HCEC 1CT (cell line): Measurements from ENCODE around the gene GRAMD1A.
A peak's percentile ranks its signal among the peaks of the same experiment; 100 is the strongest.
"Not testable (repeated sequence)": the region's sequence is repeated elsewhere in the genome, so short reads cannot be mapped to it uniquely, and the experiment has no call there.

Experiments used
- DNase-seq: peaks from one replicate; pipeline ENCODE4 v3.0.0-alpha.2; 2017

GRAMD1A gene

GRCh38 chr19:35004517-35005255 lies 4.6 kb downstream of the GRAMD1A start:
- DNase-seq = no peak

DNA sequence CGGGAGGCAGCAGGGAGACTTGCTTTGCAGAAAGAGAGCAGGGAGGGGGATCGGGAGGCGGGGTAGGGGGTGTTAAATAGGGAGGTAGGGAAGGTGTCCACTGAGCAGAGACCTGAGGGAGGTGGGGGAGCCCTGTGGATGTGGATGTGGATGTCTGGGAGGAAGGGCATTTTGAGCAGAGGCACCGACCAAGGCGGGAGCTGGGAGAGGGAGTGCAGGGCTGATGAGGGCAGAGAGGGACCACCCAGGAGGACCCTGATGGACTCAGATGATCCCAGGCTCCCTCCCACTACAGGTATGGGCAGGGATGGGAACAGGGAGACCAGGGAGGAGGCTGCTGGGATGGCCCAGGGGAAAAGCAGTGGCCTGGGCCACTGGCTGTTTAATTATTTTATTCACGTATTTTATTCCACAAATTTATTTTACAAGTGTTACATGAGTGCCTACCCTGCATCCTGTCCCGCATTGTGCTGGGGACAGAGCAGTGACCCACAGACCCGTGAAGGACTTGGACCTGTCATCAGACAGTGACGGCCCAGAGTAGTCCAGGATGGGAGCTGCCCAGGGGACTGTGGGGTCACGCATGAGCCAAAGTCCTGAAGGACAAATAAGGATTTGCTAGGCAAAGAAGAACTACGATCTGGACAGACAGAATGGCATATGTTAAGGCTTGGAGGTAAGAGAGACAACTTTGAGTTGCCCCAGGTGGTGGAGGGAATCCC lies 5.3 kb downstream of the GRAMD1A start:
- no peak for DNase-seq

DNA sequence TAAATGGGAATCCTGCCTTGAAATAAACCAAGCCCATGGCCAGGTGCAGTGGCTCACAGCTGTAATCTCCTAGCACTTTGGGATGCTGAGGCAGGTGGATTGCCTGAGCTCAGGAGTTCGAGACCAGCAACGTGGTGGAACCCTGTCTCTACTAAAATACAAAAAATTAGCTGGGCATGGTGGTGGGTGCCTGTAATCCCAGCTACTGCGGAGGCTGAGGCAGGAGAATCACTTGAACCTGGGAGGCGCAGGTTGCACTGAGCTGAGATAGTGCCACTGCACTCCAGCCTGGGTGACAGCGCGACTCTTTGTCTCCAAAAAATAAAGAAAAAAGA lies 5.9 kb downstream of the GRAMD1A start:
- DNase-seq = not testable (repeated sequence)

DNA sequence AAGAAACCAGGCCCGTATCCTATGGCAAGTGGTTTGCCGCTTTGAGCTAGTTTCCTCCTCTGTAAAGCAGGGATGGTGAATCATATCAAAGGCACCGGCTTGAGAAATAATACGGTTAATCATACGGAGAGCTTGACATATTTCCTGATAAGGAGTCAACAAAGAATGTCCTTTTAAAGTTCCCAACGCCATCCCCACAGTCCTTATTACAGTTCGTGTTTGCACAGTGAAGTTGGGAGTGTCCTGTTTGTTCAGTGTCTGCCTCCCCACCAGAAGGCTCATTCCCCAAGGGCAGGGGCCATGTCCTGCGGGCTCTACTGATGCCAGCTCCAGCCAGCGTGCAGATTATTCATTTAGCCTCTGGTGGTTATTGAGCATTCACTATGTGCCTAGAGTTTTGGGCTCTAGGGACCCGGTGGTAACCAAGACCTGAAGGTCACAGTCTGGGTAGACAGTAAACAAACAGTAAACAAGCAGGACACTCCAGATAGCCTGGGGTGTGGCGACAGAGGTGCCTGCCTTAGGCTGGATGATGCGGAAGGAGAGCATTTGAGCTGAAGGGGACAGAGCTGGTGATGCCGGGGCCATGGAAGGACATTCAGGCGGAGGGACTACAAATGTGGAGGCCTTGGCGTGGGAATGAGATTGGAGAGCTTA lies 6.3 kb downstream of the GRAMD1A start:
- DNase-seq = peak; percentile 19

DNA sequence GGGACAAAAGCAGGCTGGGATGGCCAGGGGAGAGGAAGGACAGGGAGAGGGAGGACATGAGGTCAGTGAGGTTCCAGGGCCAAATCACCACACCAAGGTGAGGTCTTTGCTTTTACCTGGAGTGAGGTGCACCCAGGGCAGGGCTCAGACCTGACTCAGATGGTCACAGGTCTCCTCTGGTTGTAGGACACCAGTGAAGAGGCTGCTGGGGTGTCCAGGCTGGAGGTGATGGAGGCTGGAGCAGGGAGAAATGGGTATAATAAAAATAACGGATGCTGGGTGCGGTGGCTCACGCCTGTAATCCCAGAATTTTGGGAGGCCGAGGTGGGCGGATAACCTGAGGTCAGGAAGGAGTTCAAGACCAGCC lies 6.9 kb downstream of the GRAMD1A start:
- no peak for DNase-seq

DNA sequence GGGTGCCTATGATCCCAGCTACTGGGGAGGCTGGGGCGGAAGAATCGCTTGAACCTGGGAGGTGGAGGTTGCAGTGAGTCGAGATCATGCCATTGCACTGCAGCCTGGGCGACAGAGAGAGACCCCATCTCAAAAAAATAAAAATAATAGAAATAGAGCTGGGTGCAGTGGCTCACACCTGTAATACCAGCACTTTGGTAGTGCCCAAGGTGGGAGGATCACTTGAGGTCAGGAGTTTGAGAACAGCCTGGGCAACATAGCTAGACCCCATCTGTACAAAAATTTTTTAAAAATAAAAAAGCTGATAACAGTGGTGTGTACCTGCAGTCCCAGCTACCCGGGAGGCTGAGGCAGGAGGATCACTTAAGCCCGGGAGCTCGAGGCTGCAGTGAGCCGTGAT lies 7.3 kb downstream of the GRAMD1A start:
- not testable (repeated sequence) for DNase-seq

DNA sequence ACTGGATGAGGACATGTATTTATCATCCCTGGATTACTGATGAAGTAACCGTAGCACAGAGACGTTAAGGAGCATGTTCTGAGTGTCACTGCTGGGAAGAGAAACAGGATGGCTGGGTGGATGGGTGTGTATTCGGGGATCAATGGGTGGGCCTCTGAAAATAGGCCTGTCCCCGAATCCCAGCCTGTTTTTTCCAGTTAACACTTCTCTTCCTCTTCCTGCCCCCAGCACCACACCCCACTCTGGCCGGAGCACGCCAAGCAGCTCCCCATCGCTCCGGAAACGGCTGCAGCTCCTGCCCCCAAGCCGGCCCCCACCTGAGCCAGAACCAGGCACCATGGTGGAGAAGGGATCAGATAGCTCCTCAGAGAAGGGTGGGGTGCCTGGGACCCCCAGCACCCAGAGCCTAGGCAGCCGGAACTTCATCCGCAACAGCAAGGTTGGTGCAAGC lies 8.8 kb downstream of the GRAMD1A start:
- DNase-seq = no peak

DNA sequence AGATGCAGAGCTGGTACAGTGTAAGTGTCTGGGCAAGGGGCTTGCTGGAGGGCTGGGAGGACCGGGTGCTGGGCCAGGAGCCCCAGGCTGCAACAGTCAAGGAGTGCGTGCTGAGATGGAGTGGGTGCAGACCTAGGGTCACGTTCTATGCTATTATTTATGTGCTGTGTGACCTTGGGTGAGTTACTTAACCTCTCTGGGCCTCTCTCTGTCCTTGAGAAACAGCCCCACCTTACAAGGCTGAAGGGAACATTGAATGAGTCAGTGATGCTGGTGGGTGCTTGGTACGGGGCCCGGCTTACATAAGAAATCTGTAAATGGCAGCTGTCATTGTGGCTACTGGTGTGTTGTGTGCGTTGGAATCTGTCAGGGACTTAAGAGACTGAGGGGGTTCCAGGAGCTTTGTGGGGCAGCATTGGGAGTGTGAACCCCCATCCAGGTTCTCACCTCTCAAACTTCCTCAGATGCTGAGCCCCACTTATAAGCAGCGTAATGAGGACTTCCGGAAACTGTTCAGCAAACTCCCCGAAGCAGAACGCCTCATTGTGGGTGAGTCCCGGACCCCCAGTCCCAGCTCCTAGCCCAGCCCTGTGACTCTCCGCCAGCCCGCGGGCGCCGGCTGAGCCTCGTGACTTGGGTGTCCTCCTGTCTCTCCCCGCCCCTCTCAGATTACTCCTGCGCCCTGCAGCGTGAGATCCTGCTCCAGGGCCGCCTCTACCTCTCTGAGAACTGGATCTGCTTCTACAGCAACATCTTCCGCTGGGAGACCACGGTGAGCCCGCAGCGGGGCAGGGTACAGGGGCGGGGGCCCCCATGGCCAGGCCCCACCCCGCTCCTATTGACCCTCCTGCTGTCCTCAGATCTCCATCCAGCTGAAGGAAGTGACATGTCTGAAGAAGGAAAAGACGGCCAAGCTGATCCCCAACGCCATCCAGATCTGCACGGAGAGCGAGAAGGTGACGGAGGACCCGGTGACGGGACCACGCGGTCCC lies 9.6 kb downstream of the GRAMD1A start:
- DNase-seq = no peak

DNA sequence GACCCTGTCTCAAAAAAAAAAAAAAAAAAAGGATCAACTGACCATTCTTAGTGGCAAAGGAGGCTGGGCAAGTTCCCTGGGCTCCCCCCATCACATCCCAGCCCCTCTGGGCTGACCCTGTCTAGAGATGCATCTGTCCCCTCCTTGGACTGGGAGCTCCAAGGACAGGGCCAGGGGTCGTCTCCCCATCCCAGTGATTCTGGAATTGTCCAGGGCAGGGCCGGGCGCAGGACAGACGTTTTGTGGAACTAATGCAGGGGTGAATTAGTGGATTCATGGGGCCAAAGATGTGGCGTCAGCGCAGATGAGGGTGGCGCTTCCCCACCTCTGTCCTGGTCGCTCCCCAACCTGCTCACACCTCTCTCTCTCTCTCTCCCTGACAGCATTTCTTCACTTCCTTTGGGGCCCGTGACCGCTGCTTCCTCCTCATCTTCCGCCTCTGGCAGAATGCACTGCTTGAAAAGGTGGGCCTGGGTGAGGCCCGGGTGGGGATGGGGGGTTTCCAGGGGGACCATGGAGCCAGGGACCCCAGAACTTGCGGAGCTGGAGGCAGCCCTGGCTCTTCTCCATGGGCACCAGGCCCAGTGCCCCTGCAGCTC lies 11.1 kb downstream of the GRAMD1A start:
- no peak for DNase-seq

- no peak for DNase-seq
Observed at GRCh38 chr19:35011737-35012682, 11.9 kb downstream of the GRAMD1A start.

DNA sequence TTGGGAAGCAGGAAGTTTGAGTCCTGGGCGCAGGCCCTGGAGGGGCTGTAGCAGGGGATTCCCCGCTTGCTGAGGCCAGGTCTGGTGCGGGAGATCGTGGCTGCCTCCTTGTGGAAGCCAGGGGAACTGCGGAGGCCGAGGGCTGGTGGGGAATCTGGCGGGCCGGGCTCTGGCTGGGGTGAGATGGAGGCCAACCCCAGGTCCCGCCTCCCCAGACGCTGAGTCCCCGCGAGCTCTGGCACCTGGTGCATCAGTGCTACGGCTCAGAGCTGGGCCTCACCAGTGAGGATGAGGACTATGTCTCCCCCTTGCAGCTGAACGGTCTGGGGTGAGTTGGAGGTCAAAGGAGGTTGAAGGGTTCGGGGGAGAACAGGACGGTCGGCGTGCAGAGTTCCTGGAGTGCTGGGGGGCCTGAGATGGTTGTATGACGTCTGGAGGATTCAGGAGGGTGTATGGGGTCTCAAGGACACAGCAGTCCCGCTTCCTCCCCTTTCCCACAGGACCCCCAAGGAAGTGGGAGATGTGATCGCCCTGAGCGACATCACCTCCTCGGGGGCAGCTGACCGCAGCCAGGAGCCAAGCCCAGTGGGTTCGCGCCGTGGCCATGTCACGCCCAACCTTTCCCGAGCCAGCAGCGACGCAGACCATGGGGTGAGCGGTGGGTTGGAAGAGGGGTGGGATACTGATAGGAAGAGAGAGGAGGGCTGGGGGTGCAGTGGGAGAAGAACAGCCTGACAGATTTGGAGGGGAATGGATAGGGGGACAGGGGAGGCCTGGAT lies 13.1 kb downstream of the GRAMD1A start:
- DNase-seq = peak; percentile 23

DNA sequence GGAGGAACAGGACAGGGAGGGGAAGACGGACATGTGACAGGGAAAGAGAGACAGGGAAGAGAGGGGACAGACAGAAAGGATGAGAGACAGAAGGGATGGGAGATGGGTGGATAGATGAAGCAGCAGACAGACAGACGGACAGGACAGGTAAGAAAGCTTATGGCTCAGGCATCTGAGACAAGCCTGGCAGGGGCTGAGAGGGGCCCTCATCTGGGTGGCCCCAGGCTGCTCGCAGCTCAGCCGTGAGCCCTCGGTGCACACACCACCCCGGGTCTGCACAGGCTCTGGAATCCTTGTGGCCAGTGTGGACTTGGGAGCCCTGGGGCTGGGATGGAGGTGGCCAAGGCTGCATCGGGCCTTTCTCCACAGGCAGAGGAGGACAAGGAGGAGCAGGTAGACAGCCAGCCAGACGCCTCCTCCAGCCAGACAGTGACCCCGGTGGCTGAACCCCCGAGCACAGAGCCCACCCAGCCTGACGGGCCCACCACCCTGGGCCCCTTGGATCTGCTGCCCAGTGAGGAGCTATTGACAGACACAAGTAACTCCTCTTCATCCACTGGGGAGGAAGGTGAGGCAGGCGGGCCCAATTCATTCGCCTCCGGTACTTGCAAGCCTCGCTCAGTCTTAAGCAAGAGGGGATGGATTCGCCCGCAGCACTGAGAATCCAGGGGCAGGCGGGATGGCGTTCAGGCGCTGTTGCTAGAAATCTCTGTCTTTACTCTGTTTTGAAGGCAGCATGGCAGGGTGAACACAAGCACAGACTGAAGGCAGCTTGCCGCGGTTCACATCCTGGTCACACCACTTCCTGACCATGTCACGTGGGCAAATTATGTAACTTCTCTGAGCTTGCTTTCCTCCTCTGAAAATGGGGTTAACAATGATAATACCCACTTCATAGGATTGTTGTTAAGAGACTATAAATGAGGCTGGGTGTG lies 14.0 kb downstream of the GRAMD1A start:
- DNase-seq = no peak

DNA sequence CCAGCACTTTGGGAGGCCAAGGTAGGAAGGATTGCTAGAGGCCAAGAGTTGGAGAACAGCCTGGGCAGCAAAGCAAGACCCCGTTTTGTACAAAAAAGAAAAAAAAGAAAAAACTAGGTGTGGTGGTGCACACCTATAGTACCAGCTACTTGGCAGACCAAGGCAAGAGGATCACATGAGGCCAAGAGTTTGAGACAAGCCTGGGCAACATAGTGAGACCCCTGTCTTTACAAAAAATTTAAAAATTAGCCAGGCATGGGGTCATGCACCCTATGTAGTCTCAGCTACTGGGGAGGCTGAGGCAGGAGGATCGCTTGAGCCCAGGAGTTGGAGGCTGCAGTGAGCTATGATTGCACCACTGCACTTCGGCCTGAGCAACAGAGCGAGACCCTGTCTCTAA lies 14.7 kb downstream of the GRAMD1A start:
- DNase-seq = not testable (repeated sequence)

GRCh38 chr19:35015270-35015953 lies 15.3 kb downstream of the GRAMD1A start:
- peak; percentile 25 for DNase-seq

DNA sequence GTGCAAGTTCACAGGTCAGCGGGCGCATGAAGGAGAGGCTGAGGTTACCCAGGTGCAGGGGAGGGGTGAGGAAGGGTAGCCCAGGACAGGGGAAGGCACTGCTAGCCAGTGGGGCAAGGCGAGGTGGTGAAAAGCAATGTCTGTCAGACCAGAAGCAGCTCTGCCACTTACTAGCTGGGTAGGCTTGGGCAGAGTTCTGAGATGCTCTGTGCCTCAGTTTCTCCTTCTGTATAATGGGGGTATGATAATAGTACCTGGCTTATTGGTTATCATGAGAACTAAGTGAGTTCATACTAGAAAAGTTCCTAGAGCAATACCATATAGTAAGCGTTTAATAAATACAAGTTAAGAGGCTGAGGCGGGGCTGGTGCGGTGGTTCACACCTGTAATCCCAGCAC lies 15.8 kb downstream of the GRAMD1A start:
- DNase-seq = no peak

DNA sequence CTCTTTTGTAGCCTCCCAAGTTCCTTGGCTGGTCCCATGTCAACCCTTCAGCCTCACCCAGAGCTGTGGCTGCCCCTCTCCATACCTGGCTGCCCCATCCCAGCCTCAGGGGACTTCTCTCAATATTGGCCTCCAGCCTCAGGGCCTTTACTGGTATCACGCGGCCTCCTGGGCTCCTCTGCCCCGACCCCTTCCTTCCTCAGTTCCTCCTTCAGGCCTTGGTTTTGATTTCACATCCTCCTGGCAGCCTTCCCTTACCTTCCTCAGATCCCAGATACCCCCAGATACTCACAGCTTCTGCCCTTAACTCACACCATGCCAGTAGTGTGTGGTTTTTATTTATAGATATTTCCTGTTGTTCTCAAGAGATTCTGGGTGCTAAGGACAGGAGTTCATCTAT lies 17.4 kb downstream of the GRAMD1A start:
- DNase-seq = no peak

GRCh38 chr19:35018379-35018778 lies 18.3 kb downstream of the GRAMD1A start:
- no peak for DNase-seq

- DNase-seq = no peak
Observed at GRCh38 chr19:35019144-35019543, 19.0 kb downstream of the GRAMD1A start.

DNA sequence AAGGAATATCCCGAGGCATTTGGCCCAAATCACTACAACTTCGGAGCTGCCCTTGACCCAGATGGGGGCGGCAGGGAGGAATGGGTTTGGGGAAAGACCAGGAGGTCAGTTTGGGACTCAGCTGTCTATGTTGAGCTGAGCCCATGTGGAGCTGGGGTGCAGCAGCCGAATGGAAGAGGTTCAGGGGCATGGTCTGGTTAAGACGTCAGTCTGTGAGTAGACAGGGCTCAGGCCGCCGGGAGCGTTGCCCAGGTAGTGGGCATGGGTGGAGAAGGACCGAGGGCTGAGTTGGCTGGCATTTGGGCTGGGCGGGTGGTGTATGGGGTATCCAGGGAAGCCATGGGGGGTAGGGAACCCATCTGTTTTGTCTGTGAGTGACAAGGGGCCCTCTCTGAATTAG lies 20.9 kb downstream of the GRAMD1A start:
- no peak for DNase-seq
